T-helper 1 cell treated with Interleukin-12 subunit alpha and Interleukin-12 subunit beta and Interleukin-4 antibody, amounts not matched to agents 30 ng/mL and 1 ng/mL, for 36 hours (primary cell): ENCODE measurements around the gene LYSMD3. TPM values are rescaled to one million over a fixed set of nuclear protein-coding genes. Genes with fewer than 3 reads are reported as not detected.

Source experiments
- intact Hi-C: fragments of 100-400 bp; cut with micrococcal nuclease; formaldehyde crosslinking; loops from one replicate; pipeline ENCODE4 v1.15.1; 2024
- total RNA-seq: library from RNA; stranded (reverse); gene quantifications from 2 replicates; pipeline ENCODE4 v1.2.3, GENCODE V29; 2022

Gene LYSMD3
- total RNA-seq, 1 donor from 2014 or later: 24.3 TPM

GRCh38 chr5:90548069-90548593, 18.7 kb upstream of the LYSMD3 start:
- intact Hi-C loops: no loop called here

DNA sequence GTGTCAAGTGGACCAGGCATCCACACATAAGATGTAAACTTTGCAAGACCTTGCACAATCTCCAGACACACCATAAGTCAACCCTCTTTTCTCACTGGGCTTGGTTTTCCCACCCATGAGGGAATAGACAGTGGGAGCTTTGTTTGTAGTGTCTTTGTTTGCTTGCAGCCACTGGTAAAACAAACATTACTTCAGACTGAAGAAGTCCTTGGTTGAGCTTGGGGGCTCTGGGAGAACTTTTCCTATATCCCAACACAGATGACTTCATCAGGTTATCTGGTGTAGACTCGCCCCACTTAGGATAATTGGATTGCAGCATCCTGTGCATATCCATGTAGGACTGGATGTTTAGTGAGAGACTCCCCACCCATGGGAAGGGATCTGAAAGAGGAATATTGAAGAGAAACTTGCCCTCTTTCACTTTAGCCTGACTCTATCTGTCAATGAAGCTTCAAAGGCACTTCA, 17.7 kb upstream of the LYSMD3 start:
- intact Hi-C loops: no loop called here

- intact Hi-C loops: no loop called here
Observed at GRCh38 chr5:90546216-90546837, 16.9 kb upstream of the LYSMD3 start.

GRCh38 chr5:90545511-90545910, 16.1 kb upstream of the LYSMD3 start:
- intact Hi-C loops: no loop called here

DNA sequence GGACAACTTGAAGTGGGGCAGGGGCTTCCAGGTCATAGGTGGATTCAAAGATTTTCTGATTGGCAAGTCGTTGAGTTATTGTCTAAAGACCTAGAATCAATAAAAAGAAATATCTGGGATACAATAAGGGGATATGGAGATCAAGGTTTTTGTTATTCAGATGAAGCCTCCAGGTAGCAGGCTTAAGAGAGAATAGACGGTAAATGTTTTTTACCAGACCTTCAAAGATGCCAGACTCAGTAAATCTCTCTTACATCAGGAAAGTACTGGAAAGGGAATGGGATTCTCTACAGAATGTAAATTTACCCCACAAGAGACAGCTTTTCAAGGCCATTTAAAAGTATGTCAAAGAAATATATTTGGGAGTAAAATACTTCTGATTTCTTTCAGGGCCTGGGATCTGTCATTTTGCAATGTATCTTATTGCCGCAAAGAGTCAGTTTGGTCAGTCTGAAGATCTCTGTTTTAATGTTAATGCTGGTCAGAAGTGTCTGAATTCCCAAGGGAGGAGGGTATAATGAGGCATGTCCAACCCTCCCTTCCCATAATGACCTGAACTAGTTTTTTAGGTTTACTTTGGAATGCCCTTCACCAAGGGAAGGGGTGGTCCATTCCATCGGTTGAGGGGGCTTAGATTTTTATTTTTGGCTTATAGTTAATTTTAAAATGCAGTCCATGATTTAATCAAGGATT, 13.6 kb upstream of the LYSMD3 start:
- intact Hi-C loops: no loop called here

DNA sequence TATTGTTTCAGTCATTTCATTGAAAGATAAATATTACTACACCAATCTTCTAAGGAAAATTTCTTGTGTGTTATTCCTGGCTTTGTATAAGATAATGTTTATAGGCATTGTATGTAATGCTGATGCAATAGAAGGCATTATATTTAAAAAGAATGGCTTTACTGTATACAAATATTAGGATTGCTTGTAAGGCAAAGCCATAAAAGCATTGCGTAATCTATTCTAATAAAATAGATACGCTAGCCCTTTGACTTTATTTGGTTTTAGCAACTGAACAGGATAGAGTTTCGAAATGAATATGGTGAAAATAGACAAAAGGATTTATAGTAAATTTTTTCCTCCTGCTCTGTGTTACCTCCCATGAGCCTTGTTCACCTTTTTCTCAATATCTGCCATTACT, 5.5 kb upstream of the LYSMD3 start:
- intact Hi-C loops: loop anchor here (10.0 kb wide), 1 partner anchor 270 kb away; no protein-coding TSS in a partner anchor

- intact Hi-C loops: loop anchor here (10.0 kb wide), 1 partner anchor 269 kb away; no protein-coding TSS in a partner anchor
Observed at GRCh38 chr5:90533794-90534193, 4.4 kb upstream of the LYSMD3 start.

GRCh38 chr5:90530736-90531487, 1.5 kb upstream of the LYSMD3 start:
- intact Hi-C loops: loop anchor here (1.0 to 10.0 kb wide), 5 partner anchors 92 to 1802 kb away; no protein-coding TSS in a partner anchor

GRCh38 chr5:90529939-90530677, 724 bp upstream of the LYSMD3 start:
- intact Hi-C loops: loop anchor here (1.0 to 10.0 kb wide), 7 partner anchors 56 to 1801 kb away; partner anchors contain the start of genes CETN3, MBLAC2 and POLR3G

GRCh38 chr5:90528601-90529193, 687 bp downstream of the LYSMD3 start:
- intact Hi-C loops: loop anchor here (1.0 kb wide), 3 partner anchors 9 to 119 kb away; partner anchors contain the start of genes CETN3, MBLAC2 and POLR3G

GRCh38 chr5:90519081-90519480, 10.3 kb downstream of the LYSMD3 start:
- intact Hi-C loops: loop anchor here (1.0 kb wide), 1 partner anchor 9 kb away; no protein-coding TSS in a partner anchor

DNA sequence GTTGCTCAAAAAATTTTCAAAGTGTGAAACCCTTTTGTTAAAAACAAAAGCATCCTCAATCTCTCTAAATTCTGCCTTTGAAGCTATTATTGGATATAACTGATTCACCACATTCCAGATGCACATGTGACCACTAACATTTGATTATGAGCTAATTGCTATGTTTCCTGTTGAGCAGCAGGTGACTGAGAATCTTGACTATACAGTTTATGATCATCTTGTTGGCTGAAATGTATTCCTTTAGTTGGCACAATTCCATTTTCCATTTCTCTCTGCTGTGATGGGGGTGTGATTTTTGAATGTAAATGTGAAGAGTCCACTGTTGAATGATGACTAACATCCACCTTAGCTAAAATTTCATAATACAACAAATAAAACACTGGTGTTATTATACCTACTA, 10.7 kb downstream of the LYSMD3 start:
- intact Hi-C loops: loop anchor here (1.0 kb wide), 1 partner anchor 10 kb away; no protein-coding TSS in a partner anchor

DNA sequence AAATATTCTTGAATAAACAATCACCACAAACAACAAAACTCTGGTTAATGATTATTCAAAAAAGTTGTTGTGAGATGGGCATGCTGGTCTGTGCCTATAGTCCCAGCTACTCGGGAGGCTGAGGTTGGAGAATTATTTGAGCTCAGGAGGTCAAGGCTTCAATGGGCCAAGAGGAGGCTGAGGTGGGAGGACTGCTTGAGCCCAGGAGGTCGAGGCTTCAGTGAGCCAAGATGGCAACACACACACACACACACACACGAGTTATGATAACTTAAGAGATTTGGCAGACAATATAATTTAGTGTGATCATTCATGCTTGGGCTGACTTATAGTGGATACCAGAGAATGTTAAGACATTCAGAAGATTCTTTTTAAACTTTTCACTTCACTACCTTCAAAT, 14.9 kb downstream of the LYSMD3 start:
- intact Hi-C loops: no loop called here

DNA sequence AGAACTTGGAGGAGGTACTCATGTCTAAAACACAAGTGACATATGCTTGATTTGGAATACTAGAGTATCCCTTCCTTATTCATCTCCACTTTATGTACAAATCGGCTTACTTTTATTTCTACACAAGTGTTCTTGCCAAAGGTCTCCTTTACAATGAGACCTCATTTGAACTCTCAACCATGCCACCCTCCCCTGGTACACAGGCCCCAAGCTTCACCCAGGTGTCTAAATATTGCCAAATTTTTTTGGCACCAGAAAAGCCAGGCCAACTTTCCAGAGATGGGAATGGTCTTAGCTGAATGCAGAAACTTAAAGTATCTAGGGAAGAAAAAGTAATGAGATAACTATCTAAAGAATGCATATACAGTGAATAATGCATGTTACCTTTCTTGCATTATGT, 18.9 kb downstream of the LYSMD3 start:
- intact Hi-C loops: no loop called here

DNA sequence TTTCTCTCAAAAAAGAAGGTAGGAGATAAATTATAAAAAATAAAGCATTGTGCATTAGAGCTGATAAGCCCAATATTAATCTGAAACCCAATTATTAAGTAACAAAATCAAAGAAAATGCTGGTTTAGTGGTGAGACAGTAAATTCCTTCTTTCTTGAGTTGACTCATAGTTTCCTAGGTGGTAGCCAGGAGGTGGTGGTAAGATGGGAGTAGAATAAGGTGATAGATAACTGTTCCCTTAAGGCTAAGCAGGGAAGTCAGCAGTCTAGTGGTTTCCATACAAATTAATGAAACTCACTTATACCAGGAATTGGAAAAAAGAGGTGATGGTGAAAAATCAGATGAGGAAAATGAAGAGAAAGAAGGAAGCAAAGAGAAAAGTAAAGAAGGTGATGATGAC, 23.2 kb downstream of the LYSMD3 start:
- intact Hi-C loops: no loop called here

DNA sequence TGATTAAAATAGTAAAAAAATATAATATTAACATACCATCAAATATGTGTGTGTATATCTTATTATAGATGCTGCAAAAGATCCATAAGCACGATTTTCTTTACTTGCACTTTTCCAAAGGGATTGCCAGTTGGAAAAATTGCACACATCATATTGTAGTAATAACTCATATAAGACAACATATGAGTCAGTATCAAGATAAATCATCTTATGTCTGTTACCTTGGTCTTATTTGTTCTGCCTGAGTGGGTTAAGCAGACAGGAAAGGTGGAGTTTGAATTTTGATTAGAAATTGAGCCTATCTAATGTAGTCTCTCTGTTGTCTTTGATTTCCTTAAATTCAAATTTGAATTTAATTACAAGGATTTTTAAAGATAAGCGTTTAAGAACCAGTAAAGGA, 24.6 kb downstream of the LYSMD3 start:
- intact Hi-C loops: no loop called here

- intact Hi-C loops: no loop called here
Observed at GRCh38 chr5:90503596-90503995, 25.8 kb downstream of the LYSMD3 start.

DNA sequence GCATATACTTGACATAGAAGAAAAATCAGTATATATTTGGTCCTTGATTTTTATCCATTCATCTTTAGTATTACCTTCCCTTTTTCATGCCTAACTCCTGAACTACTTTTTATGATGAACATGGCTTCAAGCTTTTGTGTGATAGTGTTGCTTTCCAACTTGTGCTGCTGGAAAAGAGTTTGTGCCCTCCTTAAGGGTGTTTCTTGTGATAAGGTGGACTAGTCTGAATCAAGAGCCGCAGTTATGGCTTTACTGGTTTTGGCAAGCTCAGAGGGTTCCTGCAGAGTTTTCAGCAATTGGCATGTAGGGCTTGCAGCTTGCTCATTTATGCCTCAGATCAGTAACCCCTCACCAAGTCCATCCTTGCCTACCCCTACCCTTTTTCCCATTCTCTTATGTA, 34.2 kb downstream of the LYSMD3 start:
- intact Hi-C loops: no loop called here

- intact Hi-C loops: no loop called here
Observed at GRCh38 chr5:90494043-90494442, 35.3 kb downstream of the LYSMD3 start.

- intact Hi-C loops: no loop called here
Observed at GRCh38 chr5:90488791-90489190, 40.6 kb downstream of the LYSMD3 start.
